GM12891 (cell line): Measurements from ENCODE around the gene SRP54.

ENCODE experiments used
- POLR2A ChIP-seq: IDR thresholded peaks from 2 replicates; pipeline ENCODE4 v1.6.1; 2011; ENCODE audit warnings: low read depth, low read length, control low read depth
- POLR2AphosphoS5 ChIP-seq: IDR thresholded peaks from 2 replicates; pipeline ENCODE4 v1.6.1; 2011; ENCODE audit warnings: low read depth, low read length, control low read depth
- POU2F2 ChIP-seq: IDR thresholded peaks from 2 replicates; pipeline ENCODE4 v1.6.1; 2011; ENCODE audit warnings: low read depth, mild to moderate bottlenecking, control low read depth, low read length, moderate library complexity
- SPI1 ChIP-seq: IDR thresholded peaks from 2 replicates; pipeline ENCODE4 v1.6.1; 2011; ENCODE audit warnings: low read depth, low read length, control low read depth
- TAF1 ChIP-seq: IDR thresholded peaks from 2 replicates; pipeline ENCODE4 v1.6.1; 2011; ENCODE audit warnings: low read depth, low read length, control low read depth

- TF ChIP-seq SPI1 (no peak), POLR2A (no peak), POLR2AphosphoS5 (no peak), POU2F2 (no peak), TAF1 (no peak)
Measured at GRCh38 chr14:34944744-34945143, 38.0 kb upstream of the SRP54 start.
